SU-DHL-6 (cell line): Measurements from ENCODE around the gene CERS1.

Experiments used
- H2AFZ ChIP-seq: fragments of 200-600 bp; sonication (generic); 2 replicates; pipeline ENCODE4 v1.6.1; 2014; ENCODE audit warnings: low read depth, mild to moderate bottlenecking, moderate library complexity, mixed read lengths, antibody characterized with exemption, low read length; ENCODE audit not compliant: severe bottlenecking
- H3F3A ChIP-seq: fragments of 200-600 bp; shearing (Covaris generic); 2 replicates; pipeline ENCODE4 v1.6.0; 2016; ENCODE audit warnings: antibody characterized with exemption, mild to moderate bottlenecking; ENCODE audit not compliant: insufficient read depth
- H3K27ac ChIP-seq: fragments of 200-600 bp; sonication (generic); 2 replicates; pipeline ENCODE4 v1.5.1; 2016; ENCODE audit warnings: low read depth, mild to moderate bottlenecking, low read length, moderate library complexity, mixed read lengths
- H3K27me3 ChIP-seq: fragments of 200-600 bp; sonication (generic), shearing (Covaris generic); 2 replicates; pipeline ENCODE4 v1.6.0; 2014; ENCODE audit warnings: mild to moderate bottlenecking, low read length
- H3K36me3 ChIP-seq: fragments of 200-600 bp; sonication (generic); 2 replicates; pipeline ENCODE4 v1.6.1; 2014; ENCODE audit warnings: mild to moderate bottlenecking, low read length, mixed read lengths
- H3K4me2 ChIP-seq: fragments of 300-600, 200-600 bp; shearing (Covaris generic), sonication (generic); 2 replicates; pipeline ENCODE4 v1.6.0; 2014; ENCODE audit warnings: low read length, low read depth, mild to moderate bottlenecking; ENCODE audit not compliant: poor library complexity, severe bottlenecking
- H3K4me3 ChIP-seq: fragments of 200-600 bp; sonication (generic); 2 replicates; pipeline ENCODE4 v1.5.1; 2014; ENCODE audit warnings: antibody characterized with exemption, low read length, mild to moderate bottlenecking, mixed read lengths; ENCODE audit not compliant: insufficient read depth, poor library complexity, severe bottlenecking
- H3K79me2 ChIP-seq: fragments of 200-600 bp; sonication (generic); 2 replicates; pipeline ENCODE4 v1.6.1; 2014; ENCODE audit warnings: mild to moderate bottlenecking, low read length, moderate library complexity; ENCODE audit not compliant: insufficient read depth
- H3K9ac ChIP-seq: fragments of 200-600 bp; sonication (generic); 2 replicates; pipeline ENCODE4 v1.7.0; 2014; ENCODE audit warnings: mild to moderate bottlenecking, low read length
- H3K9me2 ChIP-seq: fragments of 200-600 bp; sonication (generic); replicated peaks from 2 replicates; pipeline ENCODE4 v1.6.1; 2014; ENCODE audit warnings: low read length; ENCODE audit not compliant: insufficient read depth
- H3K9me3 ChIP-seq: fragments of 200-600 bp; sonication (generic); 2 replicates; pipeline ENCODE4 v1.6.1; 2014; ENCODE audit warnings: low read length, mixed read lengths; ENCODE audit not compliant: insufficient read depth
- H4K20me1 ChIP-seq: fragments of 200-600 bp; sonication (generic); 2 replicates; pipeline ENCODE4 v1.6.1; 2014; ENCODE audit warnings: low read depth, mild to moderate bottlenecking, antibody characterized with exemption, low read length, moderate library complexity, mixed read lengths
- CTCF ChIP-seq: fragments of 200-600 bp; sonication (generic); IDR thresholded peaks from one replicate; pipeline ENCODE4 v1.5.1; 2017; ENCODE audit warnings: antibody characterized with exemption, mild to moderate bottlenecking, low read length, moderate library complexity; ENCODE audit not compliant: insufficient read depth, poor library complexity, severe bottlenecking
- EZH2phosphoT487 ChIP-seq: fragments of 200-600 bp; sonication (generic), shearing (Covaris generic); conservative IDR thresholded peaks from 2 replicates; pipeline ENCODE4 v1.6.1; 2018; ENCODE audit warnings: mild to moderate bottlenecking, antibody characterized with exemption, low read length, moderate library complexity, mixed read lengths

Gene CERS1

GRCh38 chr19:18842166-18842565 lies 53.8 kb downstream of the CERS1 start:
- no peaks in the 10 kb centered on the region for H3K9me2 ChIP-seq
- no peak overlapping the region for H3K4me3 ChIP-seq
- H3K36me3 ChIP-seq, result 0 out of 2 replicates have a peak, but pooled peaks cover 3% of the 10 kb centered on the region
- H4K20me1 ChIP-seq, result peaks cover 20% of the 10 kb centered on the region; the same call in 1 of the 2 replicates
- peaks cover 4% of the 10 kb centered on the region; the same call in 1 of the 2 replicates for H3F3A ChIP-seq
- no peak overlapping the region for H3K9ac ChIP-seq
- TF ChIP-seq CTCF, result no peak
- no peak for TF ChIP-seq EZH2phosphoT487
- peaks cover 100% of the 10 kb centered on the region for H3K79me2 ChIP-seq
- no peaks in the 10 kb centered on the region for H3K27me3 ChIP-seq
- no peak overlapping the region for H2AFZ ChIP-seq
- H3K4me2 ChIP-seq, result no peak overlapping the region
- no peaks in the 10 kb centered on the region for H3K9me3 ChIP-seq
- no peak overlapping the region for H3K27ac ChIP-seq

- Histone ChIP-seq H3K4me2 (no peak overlapping the region), H4K20me1 (peaks cover 21% of the 10 kb centered on the region; the same call in 1 of the 2 replicates)
Measured at GRCh38 chr19:18841400-18841799, 54.6 kb downstream of the CERS1 start.

GRCh38 chr19:18840288-18841267 lies 55.4 kb downstream of the CERS1 start:
- H3K36me3 ChIP-seq, result 0 out of 2 replicates have a peak, but pooled peaks cover 8% of the 10 kb centered on the region
- H3K9me2 ChIP-seq, result no peaks in the 10 kb centered on the region
- H3K27ac ChIP-seq, result no peak overlapping the region
- H3K9me3 ChIP-seq, result no peaks in the 10 kb centered on the region
- no peaks in the 10 kb centered on the region for H3K27me3 ChIP-seq
- peaks cover 30% of the 10 kb centered on the region for H4K20me1 ChIP-seq
- H3K79me2 ChIP-seq, result peaks cover 100% of the 10 kb centered on the region
- no peak overlapping the region for H3K9ac ChIP-seq
- H3K4me2 ChIP-seq, result no peak overlapping the region
- peaks cover 4% of the 10 kb centered on the region; the same call in 1 of the 2 replicates for H3F3A ChIP-seq
- no peak overlapping the region for H3K4me3 ChIP-seq
- TF ChIP-seq EZH2phosphoT487, result no peak
- TF ChIP-seq CTCF, result no peak
- H2AFZ ChIP-seq, result no peak overlapping the region

More at GRCh38 chr19:18841400-18841799, 54.6 kb downstream of the CERS1 start:
- Histone ChIP-seq H3K79me2 (peaks cover 100% of the 10 kb centered on the region), H3K9me3 (no peaks in the 10 kb centered on the region), H3F3A (peaks cover 4% of the 10 kb centered on the region; the same call in 1 of the 2 replicates), H3K36me3 (0 out of 2 replicates have a peak, but pooled peaks cover 3% of the 10 kb centered on the region), H3K27me3 (no peaks in the 10 kb centered on the region), H3K27ac (no peak overlapping the region), H3K4me3 (no peak overlapping the region), H2AFZ (no peak overlapping the region), H3K9me2 (no peaks in the 10 kb centered on the region), H3K9ac (no peak overlapping the region)
- no peak for TF ChIP-seq CTCF
